ENCODE data around the gene TMEM51. TPM values are rescaled to one million over a fixed set of nuclear protein-coding genes. Genes with fewer than 3 reads are reported as not detected.

Gene TMEM51
- total and polyA plus RNA-seq, 2 of the 4 experiments (the other 2 are of a cell fraction), result 2.7 to 10.2 TPM

DNA sequence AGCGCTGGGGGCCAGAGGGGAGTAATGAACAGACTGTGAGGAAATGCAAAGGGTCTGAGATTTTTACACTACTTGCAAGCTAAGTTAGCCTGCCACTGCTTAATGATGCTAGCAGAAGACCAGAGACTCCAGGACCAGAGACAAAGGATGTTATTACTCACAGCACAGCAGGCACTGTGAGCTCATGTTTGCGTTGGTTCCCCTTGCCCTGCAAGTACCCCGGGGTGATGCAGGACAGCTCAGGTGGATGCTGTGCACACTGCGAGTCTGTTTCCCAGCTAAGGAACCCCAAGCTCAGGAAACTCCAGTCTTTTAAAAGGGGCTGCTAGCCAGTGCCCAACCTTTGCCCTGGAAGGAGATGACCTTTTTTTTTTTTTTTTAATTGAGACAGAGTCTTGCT is 94.7 kb downstream of the TMEM51 start:
- Histone ChIP-seq H3K14ac (replicated peaks; ENCODE audit: low read depth, low read length) (no peak overlapping the region), H2BK20ac (ENCODE audit: low read depth, low read length) (no peak overlapping the region), H3K4me3 (ENCODE audit: insufficient read depth, low read depth, low read length) (no peak overlapping the region), H3K4me1 (ENCODE audit: control insufficient read depth, insufficient read depth, low read length) (peaks cover 6% of the 10 kb centered on the region; the same call in 1 of the 2 replicates), H4K5ac (ENCODE audit: low read depth, low read length) (no peak overlapping the region), H2AK5ac (ENCODE audit: low read depth, low read length) (no peak overlapping the region), H2AK9ac (replicated peaks; ENCODE audit: low read depth, low read length, poor library complexity) (no peak overlapping the region), H2BK5ac (ENCODE audit: low read depth, low read length, poor library complexity, severe bottlenecking) (no peak overlapping the region), H4K20me1 (ENCODE audit: insufficient read depth, low read length) (no peaks in the 10 kb centered on the region), H3K18ac (ENCODE audit: low read depth, low read length) (no peak overlapping the region), H3K9me3 (ENCODE audit: control insufficient read depth, insufficient read depth, low read length) (no peaks in the 10 kb centered on the region), H3K4me2 (ENCODE audit: low read depth, low read length) (no peak overlapping the region), H3K36me3 (ENCODE audit: control insufficient read depth, insufficient read depth, low read length) (no peaks in the 10 kb centered on the region), H3K9ac (ENCODE audit: low read depth, low read length) (no peak overlapping the region), H4K91ac (ENCODE audit: insufficient read depth, low read depth, low read length) (no peak overlapping the region), H3K4ac (ENCODE audit: low read depth, low read length) (no peak overlapping the region), H3K27me3 (ENCODE audit: control insufficient read depth, insufficient read depth, low read length) (peaks cover 28% of the 10 kb centered on the region), H4K8ac (ENCODE audit: low read depth in 2 of 2, low read length in 2 of 2) (no peak overlapping the region), H3K27ac (ENCODE audit: insufficient read depth, low read length) (no peak overlapping the region), H2BK15ac (ENCODE audit: low read depth, low read length) (no peak overlapping the region), H2AFZ (replicated peaks; ENCODE audit: low read length, poor library complexity) (no peak overlapping the region), H3K56ac (ENCODE audit: extremely low read depth, insufficient read depth, low read length) (no peak overlapping the region), H2BK120ac (ENCODE audit: low read depth, low read length) (no peak overlapping the region), H3K23ac (ENCODE audit: low read depth, low read length) (no peak overlapping the region), H3K9me1 (ENCODE audit: insufficient read depth, low read length) (no peaks in the 10 kb centered on the region), H3K79me1 (ENCODE audit: low read depth in 1 of 2, low read length in 2 of 2) (no peaks in the 10 kb centered on the region)
- intact Hi-C loops (cut with micrococcal nuclease) (loop anchor here (5.0 kb wide), 1 partner anchor 36 kb away; no protein-coding TSS in a partner anchor), dilution Hi-C loops (cut with HindIII; ENCODE audit: low sequenced_read_pairs, unreplicated experiment) (no loop called here), in situ Hi-C loops (cut with MboI; ENCODE audit: low sequenced_read_pairs) (no loop called here)
- POLR2A ChIA-PET (ENCODE audit: unreplicated experiment), result no interaction called here
- no CpG with 5 or more reads among the region's 4 CpGs for WGBS, 2 experiments (ENCODE audit: extremely low coverage in 2 of 2, insufficient read length in 1 of 2)
- DNase-seq, result no peak
- no TSS peak for BruUV-seq (replicated peaks)
- ATAC-seq (ENCODE audit: low read depth), result no peak
- CTCF ChIA-PET, result no interaction called here
- no peak for TF ChIP-seq POLR2A (IDR thresholded peaks at IDR 0.05; ENCODE audit: low read depth, low read length)
- TF ChIP-seq BHLHE40 (IDR thresholded peaks at IDR 0.05; ENCODE audit: low read depth, low read length), result no peak
- no peak for TF ChIP-seq MAZ (IDR thresholded peaks at IDR 0.05; ENCODE audit: borderline replicate concordance, low read depth, low read length)
- no peak for TF ChIP-seq FOS (IDR thresholded peaks at IDR 0.05; ENCODE audit: low read depth, low read length)
- no peak for TF ChIP-seq MXI1 (IDR thresholded peaks at IDR 0.05; ENCODE audit: borderline replicate concordance, low read depth, low read length)
- no peak for TF ChIP-seq RFX5 (IDR thresholded peaks at IDR 0.05; ENCODE audit: low read depth, low read length)
- no peak for TF ChIP-seq RAD21 (IDR thresholded peaks at IDR 0.05; ENCODE audit: low read length)
- TF ChIP-seq, protein P1, sequence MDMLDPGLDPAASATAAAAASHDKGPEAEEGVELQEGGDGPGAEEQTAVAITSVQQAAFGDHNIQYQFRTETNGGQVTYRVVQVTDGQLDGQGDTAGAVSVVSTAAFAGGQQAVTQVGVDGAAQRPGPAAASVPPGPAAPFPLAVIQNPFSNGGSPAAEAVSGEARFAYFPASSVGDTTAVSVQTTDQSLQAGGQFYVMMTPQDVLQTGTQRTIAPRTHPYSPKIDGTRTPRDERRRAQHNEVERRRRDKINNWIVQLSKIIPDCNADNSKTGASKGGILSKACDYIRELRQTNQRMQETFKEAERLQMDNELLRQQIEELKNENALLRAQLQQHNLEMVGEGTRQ (IDR thresholded peaks at IDR 0.05; ENCODE audit: low read depth, low read length), result no peak
- TF ChIP-seq SMC3 (IDR thresholded peaks at IDR 0.05; ENCODE audit: low read depth, low read length), result no peak
- TF ChIP-seq, protein P2, sequence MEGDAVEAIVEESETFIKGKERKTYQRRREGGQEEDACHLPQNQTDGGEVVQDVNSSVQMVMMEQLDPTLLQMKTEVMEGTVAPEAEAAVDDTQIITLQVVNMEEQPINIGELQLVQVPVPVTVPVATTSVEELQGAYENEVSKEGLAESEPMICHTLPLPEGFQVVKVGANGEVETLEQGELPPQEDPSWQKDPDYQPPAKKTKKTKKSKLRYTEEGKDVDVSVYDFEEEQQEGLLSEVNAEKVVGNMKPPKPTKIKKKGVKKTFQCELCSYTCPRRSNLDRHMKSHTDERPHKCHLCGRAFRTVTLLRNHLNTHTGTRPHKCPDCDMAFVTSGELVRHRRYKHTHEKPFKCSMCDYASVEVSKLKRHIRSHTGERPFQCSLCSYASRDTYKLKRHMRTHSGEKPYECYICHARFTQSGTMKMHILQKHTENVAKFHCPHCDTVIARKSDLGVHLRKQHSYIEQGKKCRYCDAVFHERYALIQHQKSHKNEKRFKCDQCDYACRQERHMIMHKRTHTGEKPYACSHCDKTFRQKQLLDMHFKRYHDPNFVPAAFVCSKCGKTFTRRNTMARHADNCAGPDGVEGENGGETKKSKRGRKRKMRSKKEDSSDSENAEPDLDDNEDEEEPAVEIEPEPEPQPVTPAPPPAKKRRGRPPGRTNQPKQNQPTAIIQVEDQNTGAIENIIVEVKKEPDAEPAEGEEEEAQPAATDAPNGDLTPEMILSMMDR (conservative IDR thresholded peaks at IDR 0.05; ENCODE audit: low read depth, low read length), result no peak
- TF ChIP-seq CHD1 (IDR thresholded peaks at IDR 0.05; ENCODE audit: low read depth, low read length), result no peak
- TF ChIP-seq NFE2L2 (IDR thresholded peaks at IDR 0.05; ENCODE audit: low read depth, low read length), result no peak
- no peak for TF ChIP-seq RCOR1 (IDR thresholded peaks at IDR 0.05; ENCODE audit: insufficient replicate concordance, low read length)
- TF ChIP-seq CEBPB (IDR thresholded peaks at IDR 0.05; ENCODE audit: low read depth, low read length), result no peak
- no peak for TF ChIP-seq MAFK (IDR thresholded peaks at IDR 0.05; ENCODE audit: low read depth, low read length)
- TF ChIP-seq, protein P3, sequence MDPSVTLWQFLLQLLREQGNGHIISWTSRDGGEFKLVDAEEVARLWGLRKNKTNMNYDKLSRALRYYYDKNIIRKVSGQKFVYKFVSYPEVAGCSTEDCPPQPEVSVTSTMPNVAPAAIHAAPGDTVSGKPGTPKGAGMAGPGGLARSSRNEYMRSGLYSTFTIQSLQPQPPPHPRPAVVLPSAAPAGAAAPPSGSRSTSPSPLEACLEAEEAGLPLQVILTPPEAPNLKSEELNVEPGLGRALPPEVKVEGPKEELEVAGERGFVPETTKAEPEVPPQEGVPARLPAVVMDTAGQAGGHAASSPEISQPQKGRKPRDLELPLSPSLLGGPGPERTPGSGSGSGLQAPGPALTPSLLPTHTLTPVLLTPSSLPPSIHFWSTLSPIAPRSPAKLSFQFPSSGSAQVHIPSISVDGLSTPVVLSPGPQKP (IDR thresholded peaks at IDR 0.05; ENCODE audit: borderline replicate concordance, low read depth, low read length), result no peak

Data from IMR-90 (cell line).